GM18502 (cell line): ENCODE measurements around the gene PTP4A2.

Source experiments
- ATAC-seq: cut with Tn5 transposase; IDR thresholded peaks from one replicate; pipeline ENCODE4 v1.9.1; 2021; ENCODE audit warnings: mild to moderate bottlenecking; ENCODE audit not compliant: unreplicated experiment, poor library complexity

PTP4A2 gene

DNA sequence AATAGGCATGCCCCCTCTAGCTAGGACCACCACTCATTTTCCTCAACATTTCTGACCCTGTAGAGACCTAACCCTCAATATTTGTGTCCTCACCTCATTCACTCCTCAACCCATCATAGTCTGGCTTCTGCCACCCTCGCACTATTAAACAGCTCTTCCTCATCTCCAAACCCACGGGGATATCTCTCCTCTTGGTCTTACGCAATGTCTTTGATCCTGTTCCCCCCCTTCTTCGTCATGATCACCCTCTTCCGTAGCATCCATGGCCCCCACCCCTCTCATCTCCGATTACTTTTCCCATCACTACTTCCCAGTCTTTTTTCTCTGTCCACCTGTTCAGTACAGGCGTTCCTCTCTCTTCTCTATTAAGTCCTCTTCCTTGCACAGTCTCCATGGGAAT, 70.6 kb downstream of the PTP4A2 start:
- no peak for ATAC-seq

DNA sequence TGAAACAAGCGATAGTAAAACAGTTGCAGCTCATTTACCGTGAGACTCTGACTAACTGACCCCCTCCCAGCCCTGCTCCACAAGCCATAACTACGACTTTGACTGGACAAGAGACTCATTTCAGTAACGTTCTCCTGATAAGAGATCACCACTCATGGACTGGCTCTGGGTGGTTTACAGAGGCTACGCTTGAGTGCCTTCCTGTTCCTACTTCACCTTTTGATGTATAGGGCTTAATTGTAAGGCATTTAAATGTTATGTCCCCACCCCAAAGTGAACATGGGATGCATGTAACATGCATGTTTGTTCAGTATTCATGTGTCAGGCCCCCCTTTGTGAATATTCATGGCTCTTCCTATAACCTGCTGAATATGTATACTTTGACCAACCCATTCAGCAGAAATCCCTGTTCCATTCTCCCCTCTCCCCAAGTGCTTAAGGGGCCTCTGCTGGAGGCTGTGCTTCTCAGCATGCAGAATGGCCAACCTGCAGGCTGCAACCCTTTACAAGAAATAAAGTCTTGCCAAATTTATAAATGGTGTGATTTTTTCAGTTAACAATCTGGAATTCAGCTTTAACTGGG, 71.6 kb downstream of the PTP4A2 start:
- ATAC-seq, result no peak

DNA sequence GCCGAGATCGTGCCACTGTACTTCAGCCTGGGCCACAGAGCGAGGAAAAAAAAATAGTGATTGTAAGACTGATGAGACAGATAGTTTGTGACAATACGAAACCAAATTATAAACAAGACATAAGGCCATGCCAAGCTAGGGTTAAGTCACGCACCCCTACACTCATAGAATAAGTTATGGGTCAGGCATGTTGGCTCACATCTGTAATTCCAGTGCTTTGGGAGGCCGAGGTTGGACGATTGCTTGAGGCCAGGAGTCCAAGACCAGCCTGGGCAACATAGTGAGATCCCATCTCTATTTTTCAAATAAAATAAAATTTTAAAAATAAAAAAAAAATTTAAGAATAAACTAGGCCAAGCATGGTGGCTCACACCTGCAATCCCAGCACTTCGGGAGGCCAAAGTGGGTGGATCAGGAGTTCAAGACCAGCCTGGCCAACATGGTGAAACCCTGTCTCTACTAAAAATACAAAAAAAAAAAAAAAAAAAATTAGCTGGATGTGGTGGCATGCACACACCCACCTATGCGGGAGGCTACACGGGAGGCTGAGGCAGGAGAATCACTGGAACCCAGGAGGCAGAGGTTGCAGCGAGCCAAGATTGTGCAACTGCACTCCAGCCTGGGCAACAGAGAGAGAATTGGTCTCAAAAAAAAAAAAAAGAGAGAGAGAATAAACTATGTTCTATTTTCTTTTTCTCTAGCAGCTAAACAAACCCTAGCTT, 72.3 kb downstream of the PTP4A2 start:
- no peak for ATAC-seq

DNA sequence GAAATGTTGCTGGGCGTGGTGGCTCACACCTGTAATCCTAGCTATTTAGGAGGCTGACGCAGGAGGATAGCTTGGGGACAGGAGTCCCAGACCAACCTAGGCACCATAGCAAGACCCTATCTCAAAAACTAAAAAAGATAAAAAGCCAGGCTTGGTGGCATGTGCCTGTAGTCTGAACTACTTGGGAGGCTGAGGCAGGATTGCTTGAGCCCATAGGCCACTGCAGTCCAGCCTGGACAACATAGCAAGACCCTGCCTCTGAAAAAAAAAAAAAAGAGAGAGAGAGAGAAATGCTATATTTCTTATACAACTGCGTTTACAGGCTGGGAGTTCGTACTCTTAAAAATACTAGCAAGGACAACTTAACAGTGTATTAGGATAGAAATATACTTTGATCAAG, 76.1 kb downstream of the PTP4A2 start:
- ATAC-seq, result no peak

DNA sequence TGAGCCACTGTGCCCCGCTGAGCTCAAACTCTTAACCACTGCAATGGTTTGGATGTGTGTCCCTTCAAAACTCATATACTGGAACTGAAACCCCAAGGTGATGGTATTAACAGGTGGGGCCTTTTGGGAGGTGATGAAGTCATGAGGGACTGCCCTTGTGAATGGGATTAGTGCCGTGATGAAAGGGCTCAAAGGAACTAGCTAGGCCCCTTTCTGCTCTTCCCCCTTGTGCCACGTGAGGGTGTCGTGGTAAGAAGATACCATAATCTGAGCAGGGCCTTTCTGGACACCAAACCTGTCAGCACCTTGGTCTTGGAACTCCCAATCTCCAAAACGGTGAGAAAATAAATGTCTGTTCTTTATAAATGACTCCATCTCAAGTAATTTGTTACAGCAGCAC, 76.8 kb downstream of the PTP4A2 start:
- no peak for ATAC-seq

DNA sequence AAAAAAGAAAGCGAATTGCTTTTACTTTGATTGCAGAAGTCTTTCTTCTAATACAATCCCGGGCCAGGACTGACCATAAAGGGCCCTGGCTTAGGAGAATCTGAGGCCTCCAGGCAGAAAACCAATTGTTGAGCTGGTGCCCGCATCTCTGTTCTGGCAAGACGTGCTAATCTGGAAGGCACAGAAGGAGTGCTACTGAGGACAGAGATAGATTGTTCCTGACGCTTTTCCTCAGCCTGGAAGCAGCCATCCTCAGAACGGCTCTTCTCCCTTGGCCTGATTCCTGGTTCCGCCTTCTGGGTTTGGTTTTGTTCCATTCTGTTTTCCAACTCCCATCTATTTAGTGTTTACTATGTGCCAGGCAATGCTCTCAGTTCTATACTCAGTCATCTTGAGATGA, 77.6 kb downstream of the PTP4A2 start:
- no peak for ATAC-seq

DNA sequence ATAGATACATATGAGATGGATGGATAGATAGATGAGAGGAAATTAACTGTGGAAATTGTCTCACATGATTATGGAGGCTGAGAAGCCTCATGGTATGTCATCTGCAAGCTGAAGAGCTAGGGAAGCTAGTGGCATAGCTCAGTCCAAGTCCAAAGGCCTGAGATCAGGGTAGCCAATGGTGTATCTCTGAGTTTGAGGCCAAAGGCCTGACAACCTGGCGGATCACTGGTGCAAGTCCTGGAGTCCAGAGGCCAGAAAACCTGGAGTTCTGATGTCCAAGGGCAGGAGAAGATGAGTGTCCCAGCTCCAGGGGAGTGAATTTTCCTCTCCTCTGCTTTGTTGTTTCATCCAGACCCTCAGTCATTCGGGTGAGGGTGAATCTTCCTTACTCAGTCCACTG, 78.4 kb downstream of the PTP4A2 start:
- no peak for ATAC-seq

DNA sequence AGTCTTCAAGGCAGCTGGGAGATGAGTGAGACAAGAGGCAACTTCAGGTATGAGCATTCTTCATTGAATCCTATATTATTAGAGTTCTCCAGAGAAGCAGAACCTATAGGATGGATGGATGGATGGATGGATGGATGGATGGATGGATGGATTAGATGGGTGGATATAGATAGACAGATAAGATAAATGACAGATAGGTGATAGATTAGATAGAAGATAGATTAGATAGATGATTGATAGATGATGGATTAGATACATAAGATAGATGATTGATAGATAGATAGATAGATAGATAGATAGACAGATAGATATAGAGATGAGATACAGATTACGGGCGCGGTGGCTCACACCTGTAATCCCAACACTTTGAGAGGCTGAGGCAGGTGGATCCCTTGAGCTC, 79.1 kb downstream of the PTP4A2 start:
- no peak for ATAC-seq

DNA sequence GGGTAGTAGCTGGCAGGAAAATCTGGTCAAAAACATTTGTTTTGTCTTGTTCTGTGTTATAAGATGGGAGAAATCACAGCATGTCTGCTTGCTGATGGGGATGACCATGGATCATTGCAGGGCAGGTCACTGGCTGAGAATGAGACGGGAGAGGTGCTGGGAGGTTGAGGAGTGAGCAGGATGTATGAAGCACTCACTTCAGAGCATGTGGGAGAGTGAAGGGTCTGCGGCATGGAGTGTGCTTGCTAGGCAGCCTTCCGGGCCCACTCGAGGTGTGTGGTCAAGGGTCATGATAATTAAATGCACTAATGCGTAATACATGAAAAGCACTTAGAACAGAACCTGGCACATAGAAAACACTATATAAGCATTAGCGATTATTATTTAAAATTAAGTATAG, 80.3 kb downstream of the PTP4A2 start:
- ATAC-seq, result no peak
